OCI-LY3 (cell line): ENCODE measurements around the gene SIGLEC14.
A peak's percentile ranks its signal among the peaks of the same experiment; 100 is the strongest.

Experiments
- H2AFZ ChIP-seq: fragments of 200-600, 300-600 bp; shearing (Covaris generic); 2 replicates; pipeline ENCODE4 v1.6.0; 2014; ENCODE audit warnings: antibody characterized with exemption, low read depth, low read length
- H3K27ac ChIP-seq: fragments of 200-600, 300-600 bp; sonication (generic); 2 replicates; pipeline ENCODE4 v1.5.1; 2014; ENCODE audit warnings: mild to moderate bottlenecking, low read length, moderate library complexity, mixed read lengths
- H3K27me3 ChIP-seq: fragments of 200-600, 300-600 bp; sonication (generic); 2 replicates; pipeline ENCODE4 v1.6.1; 2014; ENCODE audit warnings: low read depth, low read length, mixed read lengths
- H3K36me3 ChIP-seq: fragments of 200-600, 300-600 bp; sonication (generic); replicated peaks from 2 replicates; pipeline ENCODE3; 2014; ENCODE audit warnings: low read depth, low read length, mixed read lengths
- H3K4me1 ChIP-seq: fragments of 300-600, 200-600 bp; sonication (generic); 2 replicates; pipeline ENCODE4 v1.6.1; 2014; ENCODE audit warnings: low read length, mixed read lengths
- H3K4me2 ChIP-seq: fragments of 200-600, 300-600 bp; sonication (generic); 2 replicates; pipeline ENCODE4 v1.6.1; 2014; ENCODE audit warnings: low read length, mixed read lengths
- H3K4me3 ChIP-seq: fragments of 300-600, 200-600 bp; sonication (generic); 2 replicates; pipeline ENCODE4 v1.5.1; 2014; ENCODE audit warnings: antibody characterized with exemption, mild to moderate bottlenecking, low read length, moderate library complexity
- H3K79me2 ChIP-seq: fragments of 300-600, 200-600 bp; shearing (Covaris generic); 2 replicates; pipeline ENCODE4 v1.6.1; 2014; ENCODE audit warnings: mild to moderate bottlenecking, low read length, mixed read lengths
- H3K9ac ChIP-seq: fragments of 300-600, 200-600 bp; shearing (Covaris generic); 2 replicates; pipeline ENCODE4 v1.6.0; 2014; ENCODE audit warnings: mild to moderate bottlenecking, low read length, moderate library complexity
- H3K9me3 ChIP-seq: fragments of 200-600, 300-600 bp; shearing (Covaris generic); 2 replicates; pipeline ENCODE4 v1.6.1; 2014; ENCODE audit warnings: low read length, mixed read lengths; ENCODE audit not compliant: insufficient read depth
- H4K20me1 ChIP-seq: fragments of 200-600, 300-600 bp; sonication (generic); 2 replicates; pipeline ENCODE4 v1.6.1; 2016; ENCODE audit warnings: low read length, mixed read lengths; ENCODE audit not compliant: insufficient read depth
- CTCF ChIP-seq: fragments of 200-600, 300-600 bp; sonication (generic); IDR thresholded peaks from 2 replicates; pipeline ENCODE4 v1.5.1; 2014; ENCODE audit warnings: antibody characterized with exemption, low read length, low read depth
- EZH2phosphoT487 ChIP-seq: fragments of 200-600 bp; shearing (Covaris generic); IDR thresholded peaks from 2 replicates; pipeline ENCODE4 v1.6.1; 2018; ENCODE audit warnings: antibody characterized with exemption, mixed run types, low read depth

SIGLEC14 gene

GRCh38 chr19:51598159-51598915, 48.3 kb downstream of the SIGLEC14 start:
- no peak overlapping the region for H3K4me3 ChIP-seq
- H3K4me1 ChIP-seq: peaks cover 27% of the 10 kb centered on the region
- H3K9ac ChIP-seq: no peak overlapping the region
- no peaks in the 10 kb centered on the region for H3K79me2 ChIP-seq
- H4K20me1 ChIP-seq: no peaks in the 10 kb centered on the region
- no peaks in the 10 kb centered on the region for H3K9me3 ChIP-seq
- no peaks in the 10 kb centered on the region for H3K36me3 ChIP-seq
- TF ChIP-seq CTCF: no peak
- TF ChIP-seq EZH2phosphoT487: no peak
- no peaks in the 10 kb centered on the region for H3K27me3 ChIP-seq
- H3K4me2 ChIP-seq: no peak overlapping the region
- H2AFZ ChIP-seq: no peak overlapping the region
- no peak overlapping the region for H3K27ac ChIP-seq

- H3K4me1 ChIP-seq: peaks cover 18% of the 10 kb centered on the region
- H4K20me1 ChIP-seq: no peaks in the 10 kb centered on the region
- no peaks in the 10 kb centered on the region for H3K27me3 ChIP-seq
- H3K4me3 ChIP-seq: peak overlapping the region; percentile 85
- no peak overlapping the region for H3K9ac ChIP-seq
- H3K36me3 ChIP-seq: no peaks in the 10 kb centered on the region
- no peak overlapping the region for H3K27ac ChIP-seq
- TF ChIP-seq EZH2phosphoT487 (no peak), CTCF (no peak)
- peak overlapping the region; percentile 90 for H3K4me2 ChIP-seq
- no peak overlapping the region for H2AFZ ChIP-seq
- H3K9me3 ChIP-seq: no peaks in the 10 kb centered on the region
- no peaks in the 10 kb centered on the region for H3K79me2 ChIP-seq
Observed at GRCh38 chr19:51595190-51596175, 51.1 kb downstream of the SIGLEC14 start.

- no peaks in the 10 kb centered on the region for H3K27me3 ChIP-seq
- H4K20me1 ChIP-seq: no peaks in the 10 kb centered on the region
- H3K4me1 ChIP-seq: peaks cover 16% of the 10 kb centered on the region
- no peaks in the 10 kb centered on the region for H3K9me3 ChIP-seq
- H3K79me2 ChIP-seq: no peaks in the 10 kb centered on the region
- H3K36me3 ChIP-seq: no peaks in the 10 kb centered on the region
- peak overlapping the region; percentile 34 for H3K27ac ChIP-seq
- H3K4me2 ChIP-seq: peak overlapping the region; percentile 90
- H2AFZ ChIP-seq: peak overlapping the region; percentile 83
- H3K9ac ChIP-seq: peak overlapping the region; percentile 76
- TF ChIP-seq EZH2phosphoT487: no peak
- TF ChIP-seq CTCF: no peak
- H3K4me3 ChIP-seq: peak overlapping the region; percentile 85
Observed at GRCh38 chr19:51594774-51595109, 51.9 kb downstream of the SIGLEC14 start.
